PC-9 (cell line): Measurements from ENCODE around the gene MED27. TPM values are rescaled to one million over a fixed set of nuclear protein-coding genes. Genes with fewer than 3 reads are reported as not detected.

ENCODE experiments used
- BruUV-seq: library from RNA; stranded (reverse); fragments of 400-500 nt; replicated peaks from 2 replicates; lab custom pipeline; 2021; lab: Mats Ljungman, UMichigan
- CTCF ChIA-PET: fragments of 300-600 bp; sonication (Branson Sonifier 250); formaldehyde crosslinking; loops from one replicate; lab custom pipeline; 2022; ENCODE audit warnings: antibody characterized with exemption; lab: Charles Lee
- POLR2A ChIA-PET: fragments of 300-600 bp; sonication (Branson Sonifier 250); formaldehyde crosslinking; loops from one replicate; lab custom pipeline; 2022; ENCODE audit warnings: antibody characterized with exemption; ENCODE audit not compliant: unreplicated experiment; lab: Charles Lee
- DNase-seq, 2 experiments: peaks; one replicate each; pipeline versions ENCODE4 v3.0.0 to v3.0.0-alpha.2; 2015 to 2022; ENCODE audit warnings: mixed read lengths in 1 of 2
- H2AFZ ChIP-seq: fragments of 200-600 bp; sonication (generic); 2 replicates; pipeline ENCODE4 v1.8.1; 2017; ENCODE audit warnings: antibody characterized with exemption
- H3F3A ChIP-seq: fragments of 200-600 bp; sonication (generic); 2 replicates; pipeline ENCODE4 v1.8.1; 2017; ENCODE audit warnings: antibody characterized with exemption, mild to moderate bottlenecking, low read depth; ENCODE audit not compliant: insufficient read depth
- H3K27ac ChIP-seq: fragments of 200-600 bp; sonication (generic); 2 replicates; pipeline ENCODE4 v1.6.1; 2016; ENCODE audit warnings: mixed run types
- H3K27me3 ChIP-seq: fragments of 200-600 bp; sonication (generic); 2 replicates; pipeline ENCODE4 v1.6.1; 2016; ENCODE audit warnings: low read depth, mixed run types; ENCODE audit not compliant: insufficient read depth
- H3K36me3 ChIP-seq: fragments of 200-600 bp; sonication (generic); 2 replicates; pipeline ENCODE4 v1.6.1; 2016; ENCODE audit warnings: low read depth, mixed run types
- H3K4me1 ChIP-seq: fragments of 200-600 bp; sonication (generic); replicated peaks from 2 replicates; pipeline ENCODE4 v1.6.1; 2016; ENCODE audit warnings: mixed run types; ENCODE audit not compliant: insufficient read depth
- H3K4me2 ChIP-seq: fragments of 200-600 bp; sonication (generic); 2 replicates; pipeline ENCODE4 v1.6.1; 2017; ENCODE audit warnings: mixed run types
- H3K4me3 ChIP-seq: fragments of 200-600 bp; sonication (generic); 2 replicates; pipeline ENCODE4 v1.6.1; 2016; ENCODE audit warnings: mixed run types
- H3K79me2 ChIP-seq: fragments of 200-600 bp; sonication (generic); 2 replicates; pipeline ENCODE4 v1.6.1; 2017; ENCODE audit warnings: low read depth, mixed run types
- H3K9me2 ChIP-seq: fragments of 200-600 bp; sonication (generic); 2 replicates; pipeline ENCODE4 v1.8.1; 2017; ENCODE audit warnings: mild to moderate bottlenecking; ENCODE audit not compliant: insufficient read depth
- H3K9me3 ChIP-seq: fragments of 200-600 bp; sonication (generic); 2 replicates; pipeline ENCODE4 v1.8.1; 2016; ENCODE audit warnings: low read depth; ENCODE audit not compliant: insufficient read depth
- H4K20me1 ChIP-seq: fragments of 200-600 bp; sonication (generic); 2 replicates; pipeline ENCODE4 v1.8.1; 2017; ENCODE audit not compliant: insufficient read depth
- EZH2 ChIP-seq: fragments of 200-600 bp; sonication (generic); IDR thresholded peaks from 2 replicates; pipeline ENCODE4 v1.8.0; 2017; ENCODE audit warnings: antibody characterized with exemption, low read depth
- intact Hi-C: fragments of 100-400 bp; cut with micrococcal nuclease; formaldehyde crosslinking; loops from one replicate; pipeline ENCODE4 v1.10.0; 2022; ENCODE audit not compliant: unreplicated experiment
- total RNA-seq: library from RNA; stranded (reverse); gene quantifications from 2 replicates; pipeline ENCODE4 v1.2.3, GENCODE V29; 2021
- TF ChIP-seq, protein P1 (sequence below): fragments of 200-600 bp; sonication (generic); conservative IDR thresholded peaks from 2 replicates; pipeline ENCODE4 v1.6.1; 2017; ENCODE audit warnings: mixed run types, antibody characterized with exemption, mild to moderate bottlenecking, moderate library complexity

MED27 gene
- total RNA-seq, 1 experiment from 2014 or later: 31.2 TPM

DNA sequence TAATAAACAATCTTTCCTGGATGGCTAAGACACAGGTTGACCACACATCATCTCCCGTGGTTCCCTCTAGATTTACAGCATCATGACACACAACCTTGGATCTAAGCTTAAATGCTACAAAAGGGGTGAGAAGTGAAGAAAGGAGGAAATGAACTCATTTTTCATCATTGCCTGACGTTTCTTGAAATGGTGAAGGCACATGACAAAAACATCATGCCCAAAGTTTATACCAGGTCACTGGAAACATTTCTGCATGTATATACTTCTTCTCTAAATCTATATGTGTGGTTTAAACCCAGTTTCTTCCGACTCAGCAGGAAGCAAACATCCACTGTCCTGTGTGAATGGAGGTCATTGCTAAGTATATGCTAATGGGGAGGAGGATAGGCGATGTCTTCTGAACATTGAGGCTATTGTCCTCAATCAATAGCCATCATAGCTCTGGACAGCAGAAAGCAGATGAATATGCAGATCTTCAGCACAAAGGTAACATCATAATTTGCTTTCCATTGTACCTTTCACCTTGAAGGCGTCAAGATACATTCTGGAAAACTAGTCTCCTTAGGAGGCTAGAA, 137.4 kb downstream of the MED27 start:
- intact Hi-C loops: no loop called here
- BruUV-seq: no TSS peak
- H3K4me1 ChIP-seq: no peaks in the 10 kb centered on the region
- POLR2A ChIA-PET: no interaction called here
- 0 out of 2 replicates have a peak, but pooled peaks cover 4% of the 10 kb centered on the region for H4K20me1 ChIP-seq
- CTCF ChIA-PET: no interaction called here
- no peaks in the 10 kb centered on the region for H3K36me3 ChIP-seq
- no peak overlapping the region for H2AFZ ChIP-seq
- DNase-seq: no peak
- H3K27me3 ChIP-seq: no peaks in the 10 kb centered on the region
- TF ChIP-seq EZH2: no peak
- TF ChIP-seq, protein P1, sequence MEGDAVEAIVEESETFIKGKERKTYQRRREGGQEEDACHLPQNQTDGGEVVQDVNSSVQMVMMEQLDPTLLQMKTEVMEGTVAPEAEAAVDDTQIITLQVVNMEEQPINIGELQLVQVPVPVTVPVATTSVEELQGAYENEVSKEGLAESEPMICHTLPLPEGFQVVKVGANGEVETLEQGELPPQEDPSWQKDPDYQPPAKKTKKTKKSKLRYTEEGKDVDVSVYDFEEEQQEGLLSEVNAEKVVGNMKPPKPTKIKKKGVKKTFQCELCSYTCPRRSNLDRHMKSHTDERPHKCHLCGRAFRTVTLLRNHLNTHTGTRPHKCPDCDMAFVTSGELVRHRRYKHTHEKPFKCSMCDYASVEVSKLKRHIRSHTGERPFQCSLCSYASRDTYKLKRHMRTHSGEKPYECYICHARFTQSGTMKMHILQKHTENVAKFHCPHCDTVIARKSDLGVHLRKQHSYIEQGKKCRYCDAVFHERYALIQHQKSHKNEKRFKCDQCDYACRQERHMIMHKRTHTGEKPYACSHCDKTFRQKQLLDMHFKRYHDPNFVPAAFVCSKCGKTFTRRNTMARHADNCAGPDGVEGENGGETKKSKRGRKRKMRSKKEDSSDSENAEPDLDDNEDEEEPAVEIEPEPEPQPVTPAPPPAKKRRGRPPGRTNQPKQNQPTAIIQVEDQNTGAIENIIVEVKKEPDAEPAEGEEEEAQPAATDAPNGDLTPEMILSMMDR: no peak
- no peak overlapping the region for H3K27ac ChIP-seq
- no peaks in the 10 kb centered on the region for H3K9me2 ChIP-seq
- no peaks in the 10 kb centered on the region for H3K79me2 ChIP-seq
- H3F3A ChIP-seq: no peaks in the 10 kb centered on the region
- no peaks in the 10 kb centered on the region for H3K9me3 ChIP-seq
- H3K4me2 ChIP-seq: no peak overlapping the region
- no peak overlapping the region for H3K4me3 ChIP-seq

GRCh38 chr9:131937451-131937850, 142.2 kb downstream of the MED27 start:
- 0 out of 2 replicates have a peak, but pooled peaks cover 2% of the 10 kb centered on the region for H4K20me1 ChIP-seq
- POLR2A ChIA-PET: no interaction called here

DNA sequence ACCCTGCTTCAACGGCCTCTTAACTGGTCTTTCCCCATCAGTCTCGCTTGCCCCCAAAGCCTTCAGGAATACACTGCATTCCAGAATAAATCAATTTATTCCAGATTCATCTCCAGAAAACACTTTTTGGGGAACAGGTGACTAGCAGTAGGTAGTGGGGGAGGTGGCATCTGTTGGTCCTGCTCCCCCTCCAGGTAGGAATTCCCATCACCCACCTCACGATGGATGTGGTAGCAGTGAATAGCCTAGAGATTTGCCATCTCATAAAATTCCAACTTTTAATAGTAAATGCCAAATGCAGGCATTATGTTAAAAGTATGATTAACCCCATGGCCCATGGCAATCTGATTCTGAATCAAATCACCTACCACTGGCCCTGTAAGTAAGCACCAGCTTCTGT, 142.7 kb downstream of the MED27 start:
- no peaks in the 10 kb centered on the region for H3K4me1 ChIP-seq
- 0 out of 2 replicates have a peak, but pooled peaks cover 8% of the 10 kb centered on the region for H4K20me1 ChIP-seq
- no peaks in the 10 kb centered on the region for H3K27me3 ChIP-seq
- POLR2A ChIA-PET: no interaction called here
- no peak for TF ChIP-seq EZH2
- TF ChIP-seq, protein P1: no peak
- CTCF ChIA-PET: no interaction called here
- H3K27ac ChIP-seq: no peak overlapping the region
- DNase-seq: no peak
- BruUV-seq: no TSS peak
- intact Hi-C loops: no loop called here
- no peak overlapping the region for H2AFZ ChIP-seq
- no peak overlapping the region for H3K4me2 ChIP-seq
- H3K36me3 ChIP-seq: no peaks in the 10 kb centered on the region
- no peaks in the 10 kb centered on the region for H3K9me2 ChIP-seq
- no peaks in the 10 kb centered on the region for H3K79me2 ChIP-seq
- no peaks in the 10 kb centered on the region for H3K9me3 ChIP-seq
- H3K4me3 ChIP-seq: no peak overlapping the region
- no peaks in the 10 kb centered on the region for H3F3A ChIP-seq

More at GRCh38 chr9:131937451-131937850, 142.2 kb downstream of the MED27 start:
- no peak for DNase-seq
- Histone ChIP-seq H3K27ac (no peak overlapping the region), H3K4me3 (no peak overlapping the region), H2AFZ (no peak overlapping the region), H3K9me2 (no peaks in the 10 kb centered on the region), H3K4me2 (no peak overlapping the region), H3K4me1 (no peaks in the 10 kb centered on the region), H3F3A (no peaks in the 10 kb centered on the region), H3K9me3 (no peaks in the 10 kb centered on the region), H3K27me3 (no peaks in the 10 kb centered on the region), H3K79me2 (no peaks in the 10 kb centered on the region), H3K36me3 (no peaks in the 10 kb centered on the region)
- CTCF ChIA-PET: interaction anchor here (0.7 kb wide), 1 partner anchor 9 kb away, joined by 4 read pairs; no protein-coding TSS in a partner anchor
- intact Hi-C loops: no loop called here
- TF ChIP-seq, protein P1: no peak
- no peak for TF ChIP-seq EZH2
- no TSS peak for BruUV-seq
